Measurements from ENCODE around the gene FBLL1. TPM values are rescaled to one million over a fixed set of nuclear protein-coding genes. Genes with fewer than 3 reads are reported as not detected.

The FBLL1 gene
- total and polyA plus RNA-seq, 9 of the 15 experiments (the other 6 are each of a cell fraction or from before 2014, with no cell fraction given): not detected

GRCh38 chr5:168486136-168486879 is 42.8 kb upstream of the FBLL1 start, which contains the start of gene RARS1 (continued):
- TF ChIP-seq PBX2 (CRISPR knock-in tag; IDR thresholded peaks at IDR 0.05; ENCODE audit: low read depth) (no peak), PBX2 (tag; conservative IDR thresholded peaks at IDR 0.05; ENCODE audit: low read depth) (no peak), ZNF655 (CRISPR knock-in tag; IDR thresholded peaks at IDR 0.05) (no peak), BRCA1 (IDR thresholded peaks at IDR 0.05) (no peak), BRCA1 (CRISPR knock-in tag; IDR thresholded peaks at IDR 0.05) (no peak), GATA2 (CRISPR knock-in tag; IDR thresholded peaks at IDR 0.05) (no peak), KHSRP (IDR thresholded peaks at IDR 0.05) (no peak), TCFL5 (CRISPR knock-in tag; conservative IDR thresholded peaks at IDR 0.05) (no peak), PCBP1 (IDR thresholded peaks at IDR 0.05; ENCODE audit: low read depth, low read length, poor library complexity, severe bottlenecking) (no peak), PTRF (tag; IDR thresholded peaks at IDR 0.05) (no peak), LARP7 (IDR thresholded peaks at IDR 0.05) (0 out of 2 replicates have a peak, but pooled peaks have one; percentile 56), L3MBTL2 (IDR thresholded peaks at IDR 0.05) (0 out of 2 replicates have a peak, but pooled peaks have one; percentile 41), TRIM24 (IDR thresholded peaks at IDR 0.05) (peak in 1 of 2 experiments; percentile 42; a peak in 1 of 4 replicates), LCOR (CRISPR knock-in tag; IDR thresholded peaks at IDR 0.05) (peak; percentile 88; the same call in 1 of the 2 replicates), ZNF263 (CRISPR knock-in tag; IDR thresholded peaks at IDR 0.05; ENCODE audit: borderline replicate concordance) (peak; percentile 79), NUFIP1 (IDR thresholded peaks at IDR 0.05; ENCODE audit: partially characterized antibody) (no peak), HMBOX1 (IDR thresholded peaks at IDR 0.05) (no peak), MBD2 (IDR thresholded peaks at IDR 0.05; ENCODE audit: borderline replicate concordance, low read depth) (peak; percentile 82), ZNF23 (CRISPR knock-in tag; IDR thresholded peaks at IDR 0.05) (no peak), USF1 (CRISPR knock-in tag; IDR thresholded peaks at IDR 0.05) (no peak), HES1 (IDR thresholded peaks at IDR 0.05; ENCODE audit: low read depth) (no peak), NR2C1 (IDR thresholded peaks at IDR 0.05) (peak; percentile 49; the same call in 1 of the 2 replicates), NR2C1 (tag; IDR thresholded peaks at IDR 0.05) (peak; percentile 63)

Measured in K562 (cell line).